SK-N-SH treated with all-trans-retinoic acid at 6 μM for 48 hours (cell line): Measurements from ENCODE around the gene ADIRF.

Experiments used
- ATAC-seq: fragments of 200-7000 bp; cut with Tn5 transposase; 3 replicates; pipeline ENCODE4 v1.9.1; 2020; ENCODE audit warnings: mild to moderate bottlenecking, moderate library complexity
- ARNTL ChIP-seq: fragments of 450-650 bp; formaldehyde crosslinking; IDR thresholded peaks from 2 replicates; pipeline ENCODE4 v1.5.0; 2020; ENCODE audit warnings: low read depth, mild to moderate bottlenecking, moderate library complexity, borderline replicate concordance
- CREB5 ChIP-seq: fragments of 250-450 bp; sonication (Bioruptor Pico); IDR thresholded peaks from 2 replicates; pipeline ENCODE4 v1.5.1; 2020; ENCODE audit warnings: low read depth, mild to moderate bottlenecking, moderate library complexity
- CSDC2 ChIP-seq: fragments of 250-450 bp; sonication (Bioruptor Pico); IDR thresholded peaks from 2 replicates; pipeline ENCODE4 v1.5.0; 2020; ENCODE audit warnings: mild to moderate bottlenecking, moderate library complexity
- CSRNP3 ChIP-seq: fragments of 250-450 bp; sonication (Bioruptor Pico); IDR thresholded peaks from 2 replicates; pipeline ENCODE4 v1.5.1; 2021; ENCODE audit warnings: mild to moderate bottlenecking, moderate library complexity
- ESRRG ChIP-seq: fragments of 250-450 bp; sonication (Bioruptor Pico); IDR thresholded peaks from 2 replicates; pipeline ENCODE4 v1.6.1; 2021; ENCODE audit warnings: mild to moderate bottlenecking
- GLIS3 ChIP-seq: fragments of 250-450 bp; sonication (Bioruptor Pico); IDR thresholded peaks from 2 replicates; pipeline ENCODE4 v1.5.0; 2020; ENCODE audit warnings: mild to moderate bottlenecking, moderate library complexity
- ISL1 ChIP-seq: fragments of 250-450 bp; sonication (Bioruptor Pico); IDR thresholded peaks from 2 replicates; pipeline ENCODE4 v2.1.2; 2022; ENCODE audit warnings: mild to moderate bottlenecking, moderate library complexity
- OSR1 ChIP-seq: fragments of 250-450 bp; sonication (Bioruptor Pico); IDR thresholded peaks from 2 replicates; pipeline ENCODE4 v1.8.0; 2022; ENCODE audit warnings: moderate library complexity, mild to moderate bottlenecking, inconsistent platforms
- POU6F1 ChIP-seq: fragments of 250-450 bp; sonication (Bioruptor Pico); IDR thresholded peaks from 2 replicates; pipeline ENCODE4 v1.8.0; 2021; ENCODE audit warnings: low read depth, mild to moderate bottlenecking, moderate library complexity, borderline replicate concordance
- PPARA ChIP-seq: fragments of 250-450 bp; sonication (Bioruptor Pico); IDR thresholded peaks from 2 replicates; pipeline ENCODE4 v1.5.0; 2020; ENCODE audit warnings: mild to moderate bottlenecking, borderline replicate concordance
- RARB ChIP-seq: fragments of 250-450 bp; sonication (Bioruptor Pico); IDR thresholded peaks from 2 replicates; pipeline ENCODE4 v1.8.0; 2021; ENCODE audit warnings: mild to moderate bottlenecking, moderate library complexity
- SNAI2 ChIP-seq: fragments of 250-450 bp; sonication (Bioruptor Pico); IDR thresholded peaks from 2 replicates; pipeline ENCODE4 v1.5.0; 2020; ENCODE audit warnings: mild to moderate bottlenecking, moderate library complexity
- TCF4 ChIP-seq: fragments of 250-450 bp; sonication (Bioruptor Pico); IDR thresholded peaks from 2 replicates; pipeline ENCODE4 v1.8.0; 2021; ENCODE audit warnings: mild to moderate bottlenecking, moderate library complexity, borderline replicate concordance
- TOX ChIP-seq: fragments of 250-450 bp; sonication (Bioruptor Pico); IDR thresholded peaks from 2 replicates; pipeline ENCODE4 v1.8.0; 2021; ENCODE audit warnings: mild to moderate bottlenecking, moderate library complexity, borderline replicate concordance
- TSHZ2 ChIP-seq: fragments of 250-450 bp; sonication (Bioruptor Pico); IDR thresholded peaks from 2 replicates; pipeline ENCODE4 v1.5.0; 2020; ENCODE audit warnings: mild to moderate bottlenecking, moderate library complexity
- ZFP3 ChIP-seq: fragments of 250-450 bp; sonication (Bioruptor Pico); IDR thresholded peaks from 2 replicates; pipeline ENCODE4 v1.5.0; 2020; ENCODE audit warnings: mild to moderate bottlenecking, moderate library complexity
- ZFP30 ChIP-seq: fragments of 450-650 bp; formaldehyde crosslinking; IDR thresholded peaks from 2 replicates; pipeline ENCODE4 v1.5.0; 2022; ENCODE audit warnings: mild to moderate bottlenecking, moderate library complexity
- ZNF565 ChIP-seq: fragments of 450-650 bp; formaldehyde crosslinking; conservative IDR thresholded peaks from 2 replicates; pipeline ENCODE4 v1.5.0; 2020; ENCODE audit warnings: low read depth, mild to moderate bottlenecking, moderate library complexity
- ZNF70 ChIP-seq: fragments of 450-650 bp; formaldehyde crosslinking; IDR thresholded peaks from 2 replicates; pipeline ENCODE4 v1.5.0; 2020; ENCODE audit warnings: mild to moderate bottlenecking, moderate library complexity
- ZNF8 ChIP-seq: fragments of 450-650 bp; formaldehyde crosslinking; IDR thresholded peaks from 2 replicates; pipeline ENCODE4 v1.5.0; 2020; ENCODE audit warnings: mild to moderate bottlenecking, moderate library complexity
- TF ChIP-seq, protein P1 (sequence below): fragments of 250-450 bp; sonication (Bioruptor Pico); IDR thresholded peaks from 2 replicates; pipeline ENCODE4 v1.8.0; 2020; ENCODE audit warnings: mild to moderate bottlenecking, moderate library complexity, borderline replicate concordance

ADIRF gene

GRCh38 chr10:86961481-86962091, 6.7 kb upstream of the ADIRF start:
- TF ChIP-seq ISL1 (CRISPR knock-in tag), result no peak
- TF ChIP-seq TSHZ2 (CRISPR knock-in tag), result no peak
- TF ChIP-seq ZNF565 (CRISPR knock-in tag), result no peak
- TF ChIP-seq PPARA (CRISPR knock-in tag), result no peak
- no peak for TF ChIP-seq ZFP30 (CRISPR knock-in tag)
- TF ChIP-seq CSDC2 (CRISPR knock-in tag), result no peak
- no peak for TF ChIP-seq GLIS3 (CRISPR knock-in tag)
- TF ChIP-seq OSR1 (CRISPR knock-in tag), result no peak
- TF ChIP-seq CREB5 (CRISPR knock-in tag), result no peak
- no peak for TF ChIP-seq ESRRG
- no peak for TF ChIP-seq CSRNP3
- TF ChIP-seq TCF4 (CRISPR knock-in tag), result no peak
- no peak for TF ChIP-seq ARNTL
- TF ChIP-seq SNAI2 (CRISPR knock-in tag), result no peak
- TF ChIP-seq TOX (CRISPR knock-in tag), result no peak
- TF ChIP-seq ZNF70 (CRISPR knock-in tag), result no peak
- no peak for TF ChIP-seq RARB
- no peak for ATAC-seq

- TF ChIP-seq ZFP30 (CRISPR knock-in tag) (no peak), TSHZ2 (CRISPR knock-in tag) (no peak), CSRNP3 (no peak), ZNF565 (CRISPR knock-in tag) (no peak)
- no peak for ATAC-seq
Measured at GRCh38 chr10:86962136-86962980, 5.9 kb upstream of the ADIRF start.

GRCh38 chr10:86962981-86963310, 5.3 kb upstream of the ADIRF start:
- no peak for ATAC-seq
- TF ChIP-seq RARB (no peak), ZNF565 (CRISPR knock-in tag) (no peak), POU6F1 (CRISPR knock-in tag) (no peak), ZNF8 (CRISPR knock-in tag) (no peak), TOX (CRISPR knock-in tag) (no peak), ESRRG (no peak), CSRNP3 (no peak), CSDC2 (CRISPR knock-in tag) (no peak), TCF4 (CRISPR knock-in tag) (no peak), ZFP3 (CRISPR knock-in tag) (no peak)
- TF ChIP-seq, protein P1, sequence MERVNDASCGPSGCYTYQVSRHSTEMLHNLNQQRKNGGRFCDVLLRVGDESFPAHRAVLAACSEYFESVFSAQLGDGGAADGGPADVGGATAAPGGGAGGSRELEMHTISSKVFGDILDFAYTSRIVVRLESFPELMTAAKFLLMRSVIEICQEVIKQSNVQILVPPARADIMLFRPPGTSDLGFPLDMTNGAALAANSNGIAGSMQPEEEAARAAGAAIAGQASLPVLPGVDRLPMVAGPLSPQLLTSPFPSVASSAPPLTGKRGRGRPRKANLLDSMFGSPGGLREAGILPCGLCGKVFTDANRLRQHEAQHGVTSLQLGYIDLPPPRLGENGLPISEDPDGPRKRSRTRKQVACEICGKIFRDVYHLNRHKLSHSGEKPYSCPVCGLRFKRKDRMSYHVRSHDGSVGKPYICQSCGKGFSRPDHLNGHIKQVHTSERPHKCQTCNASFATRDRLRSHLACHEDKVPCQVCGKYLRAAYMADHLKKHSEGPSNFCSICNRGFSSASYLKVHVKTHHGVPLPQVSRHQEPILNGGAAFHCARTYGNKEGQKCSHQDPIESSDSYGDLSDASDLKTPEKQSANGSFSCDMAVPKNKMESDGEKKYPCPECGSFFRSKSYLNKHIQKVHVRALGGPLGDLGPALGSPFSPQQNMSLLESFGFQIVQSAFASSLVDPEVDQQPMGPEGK, result no peak
